ENCODE results near the gene VCX. TPM values are rescaled to one million over a fixed set of nuclear protein-coding genes. Genes with fewer than 3 reads are reported as not detected.
"Not testable (repeated sequence)": the region's sequence is repeated elsewhere in the genome, so short reads cannot be mapped to it uniquely, and the experiment has no call there.

The VCX gene
- not detected for total RNA-seq

- CTCF ChIA-PET; H3K27ac Mint-ChIP-seq; H3K9me3 Mint-ChIP-seq; intact Hi-C loops (cut with micrococcal nuclease); DNase-seq; H3K4me3 Mint-ChIP-seq; H3K36me3 Mint-ChIP-seq (ENCODE audit: low read depth); H3K4me1 Mint-ChIP-seq (ENCODE audit: low read depth); H3K27me3 Mint-ChIP-seq (ENCODE audit: low read depth): not testable (repeated sequence)
Observed at GRCh38 chrX:7842871-7843270, at the start of gene VCX. Gene VCX (plus strand): TSS chrX:7843171. CDS start chrX:7843204, 33 bp downstream.

DNA sequence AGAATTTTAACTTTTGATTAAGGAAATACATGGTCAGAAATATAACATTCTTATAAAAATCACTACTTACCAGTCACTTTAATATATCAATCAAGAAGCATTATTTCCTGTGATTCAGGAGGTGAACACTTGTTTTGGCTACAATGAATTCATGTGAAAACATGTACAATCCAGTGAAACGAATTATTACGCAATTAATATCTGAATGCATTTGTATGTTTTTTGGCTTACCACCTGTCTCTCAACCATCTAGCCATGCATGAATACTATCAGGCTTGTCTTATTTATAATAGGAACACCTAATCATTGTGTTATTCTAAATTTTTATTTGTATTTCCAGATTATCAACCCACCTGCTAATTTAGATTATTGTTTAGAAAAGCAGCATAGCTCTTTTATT lies 44.6 kb upstream of the VCX start:
- H3K27ac Mint-ChIP-seq, result no peak overlapping the region

GRCh38 chrX:7801711-7802110 lies 41.3 kb upstream of the VCX start:
- Mint-ChIP-seq H3K4me3 (no peak overlapping the region), H3K9me3 (no peaks in the 10 kb centered on the region), H3K36me3 (ENCODE audit: low read depth) (no peaks in the 10 kb centered on the region), H3K27ac (no peak overlapping the region), H3K27me3 (ENCODE audit: low read depth) (no peaks in the 10 kb centered on the region), H3K4me1 (ENCODE audit: low read depth) (no peaks in the 10 kb centered on the region)
- CTCF ChIA-PET, result no interaction called here
- DNase-seq, result no peak
- intact Hi-C loops (cut with micrococcal nuclease), result no loop called here

More for the DNA sequence above, 44.6 kb upstream of the VCX start:
- DNase-seq, result no peak
- Mint-ChIP-seq H3K9me3 (no peaks in the 10 kb centered on the region), H3K4me3 (no peak overlapping the region), H3K4me1 (ENCODE audit: low read depth) (no peaks in the 10 kb centered on the region), H3K36me3 (ENCODE audit: low read depth) (no peaks in the 10 kb centered on the region), H3K27me3 (ENCODE audit: low read depth) (no peaks in the 10 kb centered on the region)
- intact Hi-C loops (cut with micrococcal nuclease), result no loop called here
- CTCF ChIA-PET, result no interaction called here

- Mint-ChIP-seq H3K36me3 (ENCODE audit: low read depth) (no peaks in the 10 kb centered on the region), H3K4me1 (ENCODE audit: low read depth) (no peaks in the 10 kb centered on the region), H3K4me3 (no peak overlapping the region), H3K9me3 (peaks cover 4% of the 10 kb centered on the region), H3K27ac (no peak overlapping the region), H3K27me3 (ENCODE audit: low read depth) (peaks cover 2% of the 10 kb centered on the region)
- CTCF ChIA-PET, result no interaction called here
- no peak for DNase-seq
- intact Hi-C loops (cut with micrococcal nuclease), result no loop called here
Observed at GRCh38 chrX:7815166-7815805, 27.7 kb upstream of the VCX start.

DNA sequence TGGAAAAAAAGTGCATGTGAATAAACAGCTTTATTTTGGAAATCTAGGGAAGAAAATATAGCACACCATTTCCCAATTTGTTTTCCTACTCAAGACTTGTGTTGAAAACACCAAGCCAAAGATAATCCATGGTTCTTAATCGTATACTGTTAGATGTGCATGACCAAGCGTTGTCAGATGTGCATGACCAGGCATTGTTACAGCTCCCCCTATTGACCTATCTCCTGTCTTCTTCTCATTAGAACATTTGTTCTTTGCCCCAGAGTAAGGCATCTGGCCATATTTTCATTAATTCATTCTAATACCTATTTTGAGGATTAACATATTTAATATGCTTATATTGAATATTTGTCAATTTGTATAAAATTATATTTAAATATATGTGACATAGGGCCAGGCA lies 14.4 kb upstream of the VCX start:
- Mint-ChIP-seq H3K36me3 (ENCODE audit: low read depth) (no peaks in the 10 kb centered on the region), H3K4me1 (ENCODE audit: low read depth) (no peaks in the 10 kb centered on the region), H3K9me3 (no peaks in the 10 kb centered on the region), H3K27ac (no peak overlapping the region), H3K4me3 (no peak overlapping the region), H3K27me3 (ENCODE audit: low read depth) (no peaks in the 10 kb centered on the region)
- CTCF ChIA-PET, result no interaction called here
- intact Hi-C loops (cut with micrococcal nuclease), result no loop called here
- no peak for DNase-seq

GRCh38 chrX:7841084-7841805 lies 1.7 kb upstream of the VCX start:
- H3K9me3 Mint-ChIP-seq, result no peaks in the 10 kb centered on the region
- H3K36me3 Mint-ChIP-seq (ENCODE audit: low read depth), result no peaks in the 10 kb centered on the region
- H3K27me3 Mint-ChIP-seq (ENCODE audit: low read depth), result no peaks in the 10 kb centered on the region
- CTCF ChIA-PET, result no interaction called here
- no peak overlapping the region for H3K4me3 Mint-ChIP-seq
- intact Hi-C loops (cut with micrococcal nuclease), result no loop called here
- DNase-seq, result no peak
- H3K4me1 Mint-ChIP-seq (ENCODE audit: low read depth), result no peaks in the 10 kb centered on the region
- H3K27ac Mint-ChIP-seq, result no peak overlapping the region

DNA sequence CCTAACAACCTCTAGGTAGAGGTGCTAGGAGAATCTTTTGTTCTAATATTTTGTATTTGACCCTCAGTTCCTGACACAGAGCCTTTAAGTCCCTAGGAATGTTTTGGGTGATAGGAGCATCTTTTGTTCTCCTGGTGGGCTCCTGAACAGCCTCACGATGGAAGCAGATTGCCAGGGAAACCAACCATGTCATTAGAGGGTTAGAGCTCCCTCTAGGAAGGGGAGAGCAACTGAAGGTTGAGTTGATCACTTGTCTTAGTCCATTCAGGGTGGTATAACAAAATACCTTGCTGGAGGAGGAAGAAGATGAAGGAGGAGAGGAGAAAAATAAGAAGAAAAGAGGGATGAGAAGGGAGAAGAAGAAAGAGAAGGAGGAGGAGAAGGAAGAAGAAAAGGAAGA lies 9.2 kb downstream of the VCX start:
- CTCF ChIA-PET, result no interaction called here
- no peak overlapping the region for H3K27ac Mint-ChIP-seq
- no peak overlapping the region for H3K4me3 Mint-ChIP-seq

GRCh38 chrX:7872042-7872441 lies 29.1 kb downstream of the VCX start:
- Mint-ChIP-seq H3K36me3 (ENCODE audit: low read depth) (no peaks in the 10 kb centered on the region), H3K4me1 (ENCODE audit: low read depth) (no peaks in the 10 kb centered on the region), H3K9me3 (no peaks in the 10 kb centered on the region), H3K27me3 (ENCODE audit: low read depth) (peaks cover 2% of the 10 kb centered on the region), H3K4me3 (no peak overlapping the region), H3K27ac (no peak overlapping the region)
- intact Hi-C loops (cut with micrococcal nuclease), result no loop called here
- CTCF ChIA-PET, result interaction anchor here (0.5 kb wide), 1 partner anchor 574 kb away, joined by 4 read pairs; no protein-coding TSS in a partner anchor
- DNase-seq, result no peak

More for the DNA sequence above, 9.2 kb downstream of the VCX start:
- intact Hi-C loops (cut with micrococcal nuclease), result no loop called here
- no peaks in the 10 kb centered on the region for H3K36me3 Mint-ChIP-seq (ENCODE audit: low read depth)
- H3K4me1 Mint-ChIP-seq (ENCODE audit: low read depth), result no peaks in the 10 kb centered on the region
- DNase-seq, result no peak
- no peaks in the 10 kb centered on the region for H3K9me3 Mint-ChIP-seq
- H3K27me3 Mint-ChIP-seq (ENCODE audit: low read depth), result peaks cover 6% of the 10 kb centered on the region

- Mint-ChIP-seq H3K9me3 (no peaks in the 10 kb centered on the region), H3K27me3 (ENCODE audit: low read depth) (peaks cover 2% of the 10 kb centered on the region), H3K4me1 (ENCODE audit: low read depth) (no peaks in the 10 kb centered on the region), H3K4me3 (no peak overlapping the region), H3K36me3 (ENCODE audit: low read depth) (no peaks in the 10 kb centered on the region), H3K27ac (no peak overlapping the region)
- intact Hi-C loops (cut with micrococcal nuclease), result no loop called here
- CTCF ChIA-PET, result interaction anchor here (0.8 kb wide), 1 partner anchor 9 kb away, joined by 3 read pairs; no protein-coding TSS in a partner anchor
- no peak for DNase-seq
Observed at GRCh38 chrX:7876957-7877356, 34.0 kb downstream of the VCX start.

DNA sequence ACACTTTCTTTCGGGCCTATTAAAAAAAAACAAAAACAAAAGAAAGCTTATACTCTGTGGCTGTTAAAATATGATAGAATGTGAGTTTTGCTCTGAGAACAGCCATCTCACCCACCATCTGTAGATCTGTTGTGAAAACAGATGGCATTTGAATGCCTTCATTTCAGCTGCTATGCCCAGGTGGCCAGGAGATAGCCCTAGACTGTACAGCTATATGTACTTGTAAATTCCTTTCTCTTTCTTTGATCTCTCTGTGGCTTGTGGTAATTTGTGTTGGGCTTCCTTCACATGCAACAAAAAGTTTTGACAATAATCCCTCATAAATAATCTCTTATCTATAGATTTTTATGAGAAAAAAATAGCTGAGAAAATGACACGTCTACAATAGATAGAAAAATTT lies 46.2 kb downstream of the VCX start:
- Mint-ChIP-seq H3K9me3 (no peaks in the 10 kb centered on the region), H3K4me3 (no peak overlapping the region), H3K27me3 (ENCODE audit: low read depth) (no peaks in the 10 kb centered on the region), H3K27ac (no peak overlapping the region), H3K4me1 (ENCODE audit: low read depth) (no peaks in the 10 kb centered on the region), H3K36me3 (ENCODE audit: low read depth) (no peaks in the 10 kb centered on the region)
- CTCF ChIA-PET, result no interaction called here
- intact Hi-C loops (cut with micrococcal nuclease), result no loop called here
- DNase-seq, result no peak

DNA sequence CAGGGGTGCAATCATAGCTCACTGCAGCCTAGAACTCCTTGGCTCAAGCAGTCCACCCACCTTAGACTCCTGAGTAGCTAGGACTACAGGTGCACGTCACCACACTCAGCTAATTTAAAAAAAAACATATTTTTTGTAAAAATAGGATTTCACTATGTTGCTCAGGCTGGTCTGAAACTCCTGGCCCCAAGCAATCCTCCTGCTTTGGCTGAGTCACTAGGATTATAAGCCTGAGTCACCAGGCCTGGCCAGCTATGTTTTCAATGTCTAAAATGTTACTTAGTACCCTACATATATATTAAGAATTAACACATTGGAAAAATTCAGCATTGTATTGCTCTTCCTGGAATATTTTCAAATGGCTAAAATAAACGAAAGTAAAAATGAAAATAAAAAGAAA lies 46.7 kb downstream of the VCX start:
- Mint-ChIP-seq H3K27me3 (ENCODE audit: low read depth) (no peaks in the 10 kb centered on the region), H3K9me3 (no peaks in the 10 kb centered on the region), H3K4me3 (no peak overlapping the region), H3K4me1 (ENCODE audit: low read depth) (no peaks in the 10 kb centered on the region), H3K36me3 (ENCODE audit: low read depth) (no peaks in the 10 kb centered on the region), H3K27ac (no peak overlapping the region)
- no peak for DNase-seq
- intact Hi-C loops (cut with micrococcal nuclease), result no loop called here
- CTCF ChIA-PET, result no interaction called here

DNA sequence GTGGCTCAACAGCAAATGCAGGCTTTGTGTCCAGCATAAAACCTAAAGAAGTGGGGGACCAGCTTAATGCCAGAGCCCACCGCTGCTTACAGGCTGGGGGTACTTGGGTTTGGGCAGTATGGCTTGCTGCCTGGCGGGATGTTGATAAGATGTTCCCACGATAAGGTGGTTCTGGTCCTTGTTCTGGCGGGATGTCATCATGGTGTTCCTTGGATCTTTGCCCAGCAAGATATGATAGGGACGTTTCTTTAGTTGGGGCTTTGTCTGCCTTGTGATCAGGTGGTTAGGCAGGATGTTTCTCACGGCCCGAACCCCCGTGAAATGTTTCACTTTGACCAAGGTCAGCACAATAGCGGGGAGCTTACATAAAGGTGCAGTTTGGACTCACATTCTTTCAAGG lies 49.0 kb downstream of the VCX start:
- CTCF ChIA-PET, result no interaction called here
- DNase-seq, result no peak
- H3K27ac Mint-ChIP-seq, result no peak overlapping the region
- H3K4me3 Mint-ChIP-seq, result no peak overlapping the region
- no peaks in the 10 kb centered on the region for H3K9me3 Mint-ChIP-seq
- H3K4me1 Mint-ChIP-seq (ENCODE audit: low read depth), result no peaks in the 10 kb centered on the region
- H3K27me3 Mint-ChIP-seq (ENCODE audit: low read depth), result no peaks in the 10 kb centered on the region
- H3K36me3 Mint-ChIP-seq (ENCODE audit: low read depth), result no peaks in the 10 kb centered on the region
- intact Hi-C loops (cut with micrococcal nuclease), result no loop called here
